Ectodermal cell (in vitro differentiated cells): ENCODE measurements around the gene RAP1A. TPM values are rescaled to one million over a fixed set of nuclear protein-coding genes. Genes with fewer than 3 reads are reported as not detected.

ENCODE experiments used
- H3K27ac ChIP-seq: 2 replicates; pipeline ENCODE4 v1.7.0; 2013; ENCODE audit warnings: mild to moderate bottlenecking, low read depth, low read length; ENCODE audit not compliant: insufficient read depth, poor library complexity, severe bottlenecking
- H3K27me3 ChIP-seq: 2 replicates; pipeline ENCODE4 v1.7.0; 2013; ENCODE audit warnings: mild to moderate bottlenecking, low read length; ENCODE audit not compliant: insufficient read depth, control insufficient read depth, poor library complexity, severe bottlenecking
- H3K36me3 ChIP-seq: one replicate; pipeline ENCODE4 v1.7.0; 2013; ENCODE audit warnings: low read length; ENCODE audit not compliant: control insufficient read depth, insufficient read depth
- H3K4me1 ChIP-seq: one replicate; pipeline ENCODE4 v1.7.0; 2013; ENCODE audit warnings: low read length; ENCODE audit not compliant: control insufficient read depth, insufficient read depth
- H3K4me3 ChIP-seq: 2 replicates; pipeline ENCODE4 v1.7.0; 2013; ENCODE audit warnings: low read depth, low read length, control low read depth; ENCODE audit not compliant: insufficient read depth
- H3K9me3 ChIP-seq: 2 replicates; pipeline ENCODE4 v1.7.0; 2013; ENCODE audit warnings: mild to moderate bottlenecking, low read length, moderate library complexity; ENCODE audit not compliant: control insufficient read depth
- WGBS, 2 experiments: methylation state at CpG; one replicate each; pipeline ENCODE4 v1.1.7; 2013; ENCODE audit warnings: missing lambda C conversion rate in 2 of 2; 5-methylcytosine and 5-hydroxymethylcytosine counted together
- polyA plus RNA-seq, 4 experiments: library from polyadenylated mRNA; stranded (reverse); fragments of 50-300 nt; gene quantifications; one replicate each; pipeline ENCODE4 v1.2.3, GENCODE V29; 2013

Gene RAP1A
- 36.4 TPM for polyA plus RNA-seq (2013, experiment 1 of 4)
- 35.9 TPM for polyA plus RNA-seq (2013, experiment 2 of 4)
- polyA plus RNA-seq (2013, experiment 3 of 4) = 37.6 TPM
- 37.4 TPM for polyA plus RNA-seq (2013, experiment 4 of 4)

DNA sequence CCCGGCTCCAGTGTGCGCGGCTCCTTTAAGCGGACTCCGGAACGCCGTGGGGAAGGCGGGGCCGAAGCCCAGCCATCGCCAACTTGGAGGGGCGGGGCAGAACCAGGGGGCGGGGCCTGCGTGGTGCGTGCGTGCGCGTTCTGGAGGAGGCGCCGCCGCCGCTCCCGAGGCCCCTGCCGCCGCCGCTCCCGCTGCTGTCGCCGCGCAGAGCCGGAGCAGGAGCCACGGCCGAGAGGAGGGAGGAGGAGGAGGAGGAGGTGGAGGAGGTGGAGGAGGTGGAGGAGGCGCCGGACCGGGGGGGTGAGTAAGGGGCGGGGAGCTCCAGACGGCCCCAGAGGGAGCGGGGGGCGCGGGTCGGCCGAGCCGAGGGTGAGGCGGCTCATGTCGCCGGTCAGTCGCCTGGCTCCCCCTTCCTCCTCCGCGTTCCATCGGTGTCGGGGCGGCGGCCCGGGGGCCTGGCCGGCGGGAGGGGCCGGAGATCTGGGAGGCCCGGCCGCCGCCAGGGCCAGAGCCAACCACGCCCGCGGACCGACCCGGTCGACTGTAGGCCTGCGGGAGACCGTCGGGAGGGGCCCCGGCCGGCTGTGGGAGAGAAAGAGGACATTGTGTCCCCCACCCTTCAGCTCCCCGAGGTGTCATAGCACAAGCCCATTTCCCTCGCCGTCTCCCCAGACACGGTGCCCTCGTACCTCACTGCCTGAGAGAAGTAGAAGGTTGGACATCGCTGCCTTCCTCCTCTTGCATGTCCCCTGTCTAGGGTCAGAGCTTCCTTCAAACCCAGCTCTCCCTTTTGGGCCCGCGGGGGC is at the start of gene RAP1A:
Gene RAP1A (plus strand): TSS at position 155 of the 806 bp plus-strand sequence. CDS start 71,572 bp downstream, outside the sequence.
- peak within 1 kb of the TSS; percentile 86 for H3K4me3 ChIP-seq
- H3K36me3 ChIP-seq = no peaks in the 10 kb centered on the region
- H3K4me1 ChIP-seq = peaks cover 9% of the 10 kb centered on the region
- WGBS, 2 experiments = 0 to 1% methylated on average over 77 to 79 of the region's 79 CpGs
- H3K27ac ChIP-seq = peak within 1 kb of the TSS; percentile 33
- no peaks in the 10 kb centered on the region for H3K9me3 ChIP-seq
- no peaks in the 10 kb centered on the region for H3K27me3 ChIP-seq

- H3K9me3 ChIP-seq = no peaks in the 10 kb centered on the region
- no peak overlapping the region for H3K27ac ChIP-seq
- 93 to 95% methylated on average over 3 of the region's 3 CpGs for WGBS, 2 experiments
- H3K4me1 ChIP-seq = peaks cover 14% of the 10 kb centered on the region
- H3K36me3 ChIP-seq = no peaks in the 10 kb centered on the region
- H3K27me3 ChIP-seq = no peaks in the 10 kb centered on the region
- H3K4me3 ChIP-seq = no peak overlapping the region
Observed at GRCh38 chr1:111569913-111570312, 49.7 kb upstream of the RAP1A start.

DNA sequence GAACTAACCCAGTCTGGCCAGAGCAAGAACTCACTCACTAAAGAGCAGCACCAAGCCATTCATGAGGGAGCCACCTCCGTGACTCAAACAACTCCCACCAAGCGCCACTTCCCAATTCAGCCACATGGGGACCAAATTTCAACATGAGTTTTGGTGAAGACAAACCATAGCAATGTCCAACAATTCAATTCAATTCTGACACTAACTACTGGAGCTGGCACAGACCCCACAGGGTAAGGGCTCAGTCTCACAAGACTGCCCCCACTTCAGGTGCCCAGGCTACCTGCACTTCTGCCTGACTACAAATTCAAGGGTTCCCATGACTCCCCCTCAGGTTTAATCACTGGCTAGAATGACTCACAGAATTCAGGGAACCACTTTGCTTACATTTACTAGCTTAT is 48.8 kb upstream of the RAP1A start:
- Histone ChIP-seq H3K27ac (no peak overlapping the region), H3K36me3 (no peaks in the 10 kb centered on the region), H3K9me3 (no peaks in the 10 kb centered on the region), H3K27me3 (no peaks in the 10 kb centered on the region), H3K4me1 (peaks cover 14% of the 10 kb centered on the region), H3K4me3 (no peak overlapping the region)
- 81 to 85% methylated on average over 2 of the region's 2 CpGs for WGBS, 2 experiments

DNA sequence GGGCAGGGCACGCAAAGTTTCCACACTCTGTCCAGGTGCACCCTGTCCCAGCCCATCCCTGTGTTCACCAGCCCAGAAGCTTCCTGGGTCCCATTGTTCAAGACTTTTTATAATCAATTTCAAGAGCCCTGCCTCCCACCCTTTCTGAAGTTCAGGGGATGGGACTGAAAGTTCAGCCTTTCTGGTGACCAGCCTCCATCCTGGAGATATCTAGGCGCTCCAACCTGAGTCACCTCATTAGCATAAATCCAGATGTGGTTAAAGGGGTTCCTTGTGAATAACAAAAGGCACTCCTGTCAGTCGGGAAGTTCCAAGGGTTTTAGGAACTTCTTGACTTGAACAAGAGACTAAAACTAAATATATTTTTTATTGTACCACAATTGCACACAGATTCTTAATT is 48.4 kb upstream of the RAP1A start:
- H3K36me3 ChIP-seq = no peaks in the 10 kb centered on the region
- no peak overlapping the region for H3K4me3 ChIP-seq
- H3K27ac ChIP-seq = no peak overlapping the region
- no peaks in the 10 kb centered on the region for H3K27me3 ChIP-seq
- no peaks in the 10 kb centered on the region for H3K9me3 ChIP-seq
- 77 to 88% methylated on average over 2 to 3 of the region's 3 CpGs for WGBS, 2 experiments
- H3K4me1 ChIP-seq = peaks cover 14% of the 10 kb centered on the region

DNA sequence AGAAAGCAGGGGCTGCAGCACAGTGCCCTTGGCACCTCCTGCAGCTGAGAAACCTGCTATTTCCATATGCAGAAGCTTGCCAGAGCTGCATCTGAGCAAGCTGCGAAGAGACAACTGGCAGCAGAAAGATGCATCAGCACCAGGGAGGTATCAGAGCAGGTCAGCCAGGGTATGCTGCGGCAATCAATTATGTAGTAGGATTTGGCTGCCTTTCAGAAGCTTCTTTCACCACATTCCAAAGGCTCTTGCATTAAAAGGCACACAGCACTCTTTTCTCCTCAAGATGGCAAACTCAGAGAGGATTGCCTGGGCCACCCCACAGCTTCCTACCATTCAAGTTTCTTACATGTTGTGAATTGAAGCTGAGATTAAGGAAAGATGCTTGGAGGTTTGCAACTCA is 47.6 kb upstream of the RAP1A start:
- Histone ChIP-seq H3K27me3 (no peaks in the 10 kb centered on the region), H3K9me3 (no peaks in the 10 kb centered on the region), H3K4me1 (peaks cover 14% of the 10 kb centered on the region), H3K27ac (peak overlapping the region; percentile 5), H3K4me3 (no peak overlapping the region), H3K36me3 (no peaks in the 10 kb centered on the region)
- WGBS, 2 experiments = 33 to 40% methylated on average over 2 of the region's 2 CpGs

GRCh38 chr1:111576547-111576946 is 43.0 kb upstream of the RAP1A start:
- WGBS, 2 experiments = 89 to 93% methylated on average over 7 of the region's 7 CpGs
- Histone ChIP-seq H3K27ac (no peak overlapping the region), H3K4me3 (no peak overlapping the region), H3K36me3 (no peaks in the 10 kb centered on the region), H3K4me1 (peaks cover 10% of the 10 kb centered on the region), H3K27me3 (no peaks in the 10 kb centered on the region), H3K9me3 (no peaks in the 10 kb centered on the region)

DNA sequence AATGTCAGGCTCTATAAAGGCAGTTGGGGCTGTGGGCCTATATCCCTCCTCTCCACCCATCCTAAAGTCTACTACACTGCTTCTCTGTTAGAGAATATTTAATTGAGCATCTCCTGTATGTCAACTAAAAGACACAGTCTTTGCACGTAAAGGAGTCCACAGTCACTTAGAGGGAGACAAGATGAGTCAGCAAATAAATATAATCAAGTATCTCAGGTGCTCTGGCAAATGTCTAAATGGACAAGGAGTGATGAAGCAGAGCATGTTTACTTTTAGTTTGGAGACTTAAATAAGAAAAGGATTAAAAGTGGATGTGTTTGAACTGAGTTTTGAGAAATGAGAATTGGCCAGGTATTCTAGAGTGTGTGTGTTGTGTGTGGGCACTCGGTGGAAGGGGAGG is 41.8 kb upstream of the RAP1A start:
- no peaks in the 10 kb centered on the region for H3K27me3 ChIP-seq
- 86 to 96% methylated on average over 2 of the region's 2 CpGs for WGBS, 2 experiments
- H3K27ac ChIP-seq = no peak overlapping the region
- no peaks in the 10 kb centered on the region for H3K9me3 ChIP-seq
- no peaks in the 10 kb centered on the region for H3K36me3 ChIP-seq
- no peak overlapping the region for H3K4me3 ChIP-seq
- H3K4me1 ChIP-seq = no peaks in the 10 kb centered on the region

DNA sequence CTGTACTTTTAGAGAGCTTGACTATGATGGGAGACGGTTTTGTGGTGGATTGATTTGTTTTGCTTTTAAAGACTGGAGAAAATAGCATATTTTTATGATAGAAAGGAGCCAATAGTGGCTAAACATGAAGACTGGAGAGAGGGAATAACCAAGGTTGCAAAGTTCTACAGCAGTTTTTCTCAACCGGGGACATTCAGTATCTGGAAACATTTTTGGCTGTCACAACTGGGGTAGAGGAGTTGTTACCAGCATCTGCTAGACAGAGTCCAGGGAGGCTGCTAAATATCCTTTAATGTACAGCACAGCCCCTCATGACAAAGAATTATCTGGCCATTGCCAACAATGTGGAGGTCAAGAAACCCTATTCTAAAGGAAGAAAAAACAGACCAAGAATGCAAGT is 38.4 kb upstream of the RAP1A start:
- WGBS, 2 experiments = 85 to 91% methylated on average over 2 of the region's 2 CpGs
- Histone ChIP-seq H3K4me3 (no peak overlapping the region), H3K27me3 (no peaks in the 10 kb centered on the region), H3K27ac (no peak overlapping the region), H3K36me3 (no peaks in the 10 kb centered on the region), H3K4me1 (no peaks in the 10 kb centered on the region), H3K9me3 (no peaks in the 10 kb centered on the region)

DNA sequence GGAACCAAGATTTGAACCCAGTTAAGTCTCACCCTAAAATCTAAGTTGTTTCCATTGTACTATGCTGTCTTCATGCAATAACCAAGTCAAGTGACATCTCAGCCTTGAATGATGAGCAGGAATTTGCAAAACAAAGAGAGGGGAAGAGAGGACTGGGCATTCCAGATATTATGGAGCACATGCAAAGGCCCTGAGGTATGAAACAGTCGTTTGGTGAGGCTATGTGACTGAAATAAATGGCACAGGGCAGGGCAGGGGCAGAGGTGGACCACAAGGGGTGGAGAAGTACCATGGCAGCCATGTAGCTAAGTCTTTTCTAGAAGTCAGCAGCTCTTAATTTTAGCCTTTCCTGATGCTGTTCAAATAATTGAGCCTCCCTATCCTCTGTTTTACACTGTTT is 37.6 kb upstream of the RAP1A start:
- Histone ChIP-seq H3K4me3 (no peak overlapping the region), H3K27me3 (no peaks in the 10 kb centered on the region), H3K36me3 (no peaks in the 10 kb centered on the region), H3K9me3 (no peaks in the 10 kb centered on the region), H3K4me1 (no peaks in the 10 kb centered on the region), H3K27ac (no peak overlapping the region)
- WGBS, 2 experiments = 87 to 92% methylated on average over 1 of the region's 1 CpG

GRCh38 chr1:111582644-111583618 is 36.7 kb upstream of the RAP1A start:
- H3K4me3 ChIP-seq = no peak overlapping the region
- H3K27ac ChIP-seq = no peak overlapping the region
- H3K9me3 ChIP-seq = no peaks in the 10 kb centered on the region

More at GRCh38 chr1:111582644-111583618, 36.7 kb upstream of the RAP1A start:
- no peaks in the 10 kb centered on the region for H3K27me3 ChIP-seq
- WGBS, 2 experiments = 91 to 97% methylated on average over 8 of the region's 8 CpGs
- no peaks in the 10 kb centered on the region for H3K36me3 ChIP-seq
- H3K4me1 ChIP-seq = no peaks in the 10 kb centered on the region
